ENCODE measurements around the gene ZC3H7A. TPM values are rescaled to one million over a fixed set of nuclear protein-coding genes. Genes with fewer than 3 reads are reported as not detected.
A peak's percentile ranks its signal among the peaks of the same experiment; 100 is the strongest.

Gene ZC3H7A
- total and polyA plus RNA-seq, 9 of the 15 experiments (the other 6 are each of a cell fraction or from before 2014, with no cell fraction given): 19.8 to 49.1 (median 28.2) TPM

GRCh38 chr16:11734025-11734652 lies 62.9 kb downstream of the ZC3H7A start (continued):
- TF ChIP-seq ZBTB11 (CRISPR knock-in tag; IDR thresholded peaks at IDR 0.05): peak in 1 of 3 experiments; percentile 55; a peak in 1 of 6 replicates
- TF ChIP-seq BHLHE40 (IDR thresholded peaks at IDR 0.05; ENCODE audit: low read length): peak; percentile 62
- no peak for TF ChIP-seq USF1 (CRISPR knock-in tag; IDR thresholded peaks at IDR 0.05)
- TF ChIP-seq HOXB6 (CRISPR knock-in tag; IDR thresholded peaks at IDR 0.05; ENCODE audit: borderline replicate concordance): no peak
- TF ChIP-seq POLR3G (IDR thresholded peaks at IDR 0.05; ENCODE audit: extremely low read depth, insufficient read length, insufficient replicate concordance): no peak
- TF ChIP-seq CREB1 (IDR thresholded peaks at IDR 0.05): no peak
- TF ChIP-seq CREB1 (CRISPR knock-in tag; IDR thresholded peaks at IDR 0.05): no peak
- no peak for TF ChIP-seq EWSR1 (IDR thresholded peaks at IDR 0.05; ENCODE audit: borderline replicate concordance, low read depth, partially characterized antibody)
- no peak for TF ChIP-seq MLLT1 (IDR thresholded peaks at IDR 0.05)
- peak; percentile 75 for TF ChIP-seq CBFA2T2 (conservative IDR thresholded peaks at IDR 0.05)
- peak; percentile 48; the same call in 1 of the 2 replicates for TF ChIP-seq VEZF1 (CRISPR knock-in tag; IDR thresholded peaks at IDR 0.05)
- no peak for TF ChIP-seq SREBF1 (IDR thresholded peaks at IDR 0.05; ENCODE audit: borderline replicate concordance, low read depth, low read length)
- TF ChIP-seq ZSCAN29 (IDR thresholded peaks at IDR 0.05): no peak
- peak; percentile 26; the same call in 1 of the 2 replicates for TF ChIP-seq JUND (IDR thresholded peaks at IDR 0.05; ENCODE audit: borderline replicate concordance, low read depth, low read length)
- TF ChIP-seq JUND (tag; IDR thresholded peaks at IDR 0.05; ENCODE audit: borderline replicate concordance, low read depth, low read length): peak; percentile 34; the same call in 1 of the 3 replicates
- TF ChIP-seq ZBTB2 (IDR thresholded peaks at IDR 0.05): no peak
